ENCODE results near the gene DNAJC27.

- TF ChIP-seq POLR2A (IDR thresholded peaks at IDR 0.05) (no peak), CTCF (IDR thresholded peaks at IDR 0.05) (no peak)
Measured at GRCh38 chr2:24977631-24978030, 5.9 kb upstream of the DNAJC27 start.

Data from body of pancreas (tissue), 4 donors.